Measurements from ENCODE around the gene TMEM151B. TPM values are rescaled to one million over a fixed set of nuclear protein-coding genes. Genes with fewer than 3 reads are reported as not detected.

Gene TMEM151B
- polyA plus RNA-seq: 0.22 and 1.3 TPM in 2 replicates

DNA sequence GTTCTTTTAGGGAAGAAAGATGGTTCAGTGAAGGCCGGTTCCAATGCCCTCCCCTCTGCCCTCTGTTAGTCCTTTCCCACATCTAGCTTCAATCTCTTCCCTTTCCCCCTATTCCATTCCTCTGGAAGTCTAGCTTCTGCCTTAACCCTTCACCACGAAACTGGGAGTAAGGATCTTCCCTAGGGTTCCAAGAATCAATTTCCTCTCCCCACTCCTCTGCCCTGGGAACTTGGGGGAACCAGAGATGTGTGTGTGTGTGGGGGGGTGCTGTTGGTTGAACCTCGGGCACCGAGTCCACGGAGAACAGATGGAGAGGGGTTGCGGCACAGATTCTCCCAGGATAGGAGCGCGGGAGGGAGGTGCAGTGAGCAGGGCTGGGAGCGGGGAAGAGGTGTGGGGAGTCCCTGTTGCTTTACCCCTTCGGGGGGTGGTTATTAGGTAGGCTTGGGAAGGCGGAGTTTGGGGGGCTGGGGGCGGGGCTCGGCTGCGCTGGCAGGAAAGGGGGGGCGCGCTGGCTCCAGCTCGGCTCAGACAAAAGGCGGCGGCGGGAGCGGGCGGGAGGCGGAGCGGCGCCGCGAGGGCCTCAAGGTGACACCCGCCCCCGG, at the start of gene TMEM151B:
Gene TMEM151B, plus strand, starts transcription at position 530 of the 605 bp plus-strand sequence. CDS start 293 bp downstream, outside the sequence.

DNA sequence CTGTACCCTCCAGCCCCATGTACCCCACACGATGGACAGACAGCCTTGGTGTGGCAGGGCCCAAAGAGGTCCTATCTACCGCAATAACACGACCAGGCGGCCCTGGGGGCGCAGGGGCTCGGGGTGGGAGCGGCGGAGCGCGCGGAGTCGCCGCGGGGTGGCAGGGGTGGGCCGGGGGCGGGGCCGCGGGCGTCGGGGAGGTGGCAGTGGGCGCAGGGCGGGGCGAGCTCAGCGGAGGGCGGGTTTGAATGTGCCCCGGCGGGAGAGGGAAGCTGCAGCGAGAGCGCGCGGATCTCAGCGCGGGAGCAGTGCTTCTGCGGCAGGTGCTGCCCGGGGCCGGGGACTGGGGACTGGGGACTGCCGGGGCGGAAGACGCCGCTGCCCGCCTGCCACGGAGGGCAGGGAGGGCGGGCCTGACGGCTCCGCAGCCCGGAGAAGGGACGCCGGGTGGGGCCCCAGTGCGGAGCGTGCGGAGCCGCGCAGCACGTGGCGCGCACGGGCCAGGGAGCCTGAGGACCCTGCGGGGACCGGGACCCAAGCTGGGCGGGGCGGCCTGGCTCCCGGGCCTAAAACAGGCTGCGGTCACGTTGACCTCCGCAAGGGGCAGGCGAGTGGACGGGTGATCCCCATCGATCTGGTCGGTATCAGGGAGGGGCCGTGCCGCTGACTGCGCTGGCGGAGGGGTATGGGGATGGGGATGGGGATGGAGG, 46.8 kb upstream of the TMEM151B start, which contains the start of gene SLC29A1:
Gene SLC29A1, plus strand, starts transcription at position 277 of the 710 bp plus-strand sequence. CDS start 3,719 bp downstream, outside the sequence.

DNA sequence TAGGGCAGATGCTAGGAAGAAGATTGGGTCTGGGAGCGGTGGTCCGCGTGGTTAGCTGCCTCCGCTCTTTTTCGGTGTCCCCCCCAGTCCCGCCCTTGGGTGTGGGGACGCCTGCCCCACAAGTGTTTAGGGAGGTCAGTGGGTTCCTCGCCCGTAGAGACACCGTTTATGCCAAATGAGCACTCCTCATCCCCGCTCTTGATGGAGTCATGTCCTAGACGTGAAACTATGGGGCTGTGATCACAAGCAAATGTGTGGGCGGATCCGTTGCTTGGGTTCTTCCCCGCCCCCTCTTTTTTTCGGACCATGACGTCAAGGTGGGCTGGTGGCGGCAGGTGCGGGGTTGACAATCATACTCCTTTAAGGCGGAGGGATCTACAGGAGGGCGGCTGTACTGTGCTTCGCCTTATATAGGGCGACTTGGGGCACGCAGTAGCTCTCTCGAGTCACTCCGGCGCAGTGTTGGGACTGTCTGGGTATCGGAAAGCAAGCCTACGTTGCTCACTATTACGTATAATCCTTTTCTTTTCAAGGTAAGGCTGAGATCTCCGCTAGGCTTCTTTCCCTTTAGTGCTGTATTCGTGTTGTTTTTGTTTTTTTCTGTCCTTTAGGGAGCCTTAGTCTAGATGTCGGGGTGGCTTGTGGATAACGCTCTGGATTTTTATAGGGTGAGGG, 23.4 kb upstream of the TMEM151B start, which contains the start of gene HSP90AB1:
Gene HSP90AB1, plus strand, starts transcription at position 439 of the 675 bp plus-strand sequence. CDS start 1,529 bp downstream, outside the sequence.

DNA sequence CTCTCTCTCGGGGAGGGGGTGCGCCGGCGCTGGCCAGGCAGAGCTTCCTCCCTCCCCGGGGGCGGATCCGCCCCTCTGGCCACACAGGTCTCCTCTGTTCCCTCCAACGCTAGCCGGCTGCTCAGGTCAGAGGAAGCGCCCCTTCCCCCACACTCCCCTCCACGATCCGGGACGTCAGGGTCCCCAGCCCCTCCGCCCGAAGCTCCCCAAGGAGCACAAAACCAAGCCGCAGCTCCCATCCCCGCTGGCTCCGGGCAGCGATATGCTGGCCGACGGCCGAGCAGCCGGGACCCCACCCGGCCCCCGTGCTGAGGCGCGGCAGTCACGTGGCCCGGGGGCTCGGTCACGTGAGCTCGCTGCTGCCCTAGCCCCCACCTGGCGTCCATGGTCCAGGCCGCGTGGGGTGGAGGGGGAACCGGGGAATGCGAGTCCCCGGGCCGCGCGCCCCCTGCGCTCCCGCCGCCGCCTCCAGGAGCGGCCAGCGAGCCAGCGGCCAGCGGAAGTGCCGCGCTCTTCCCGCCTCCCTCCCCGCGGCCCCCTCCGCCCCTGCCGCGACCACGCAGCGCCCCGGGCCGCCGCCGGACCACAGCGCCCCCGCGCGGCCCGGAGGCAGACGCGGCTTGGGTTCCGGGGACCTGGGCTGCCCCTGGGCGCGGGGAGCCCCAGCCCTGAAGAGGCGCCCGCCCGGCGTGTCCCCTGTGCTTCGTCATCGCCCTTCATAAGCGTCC, 13.1 kb upstream of the TMEM151B start, which contains the start of gene SLC35B2:
Gene SLC35B2, minus strand, starts transcription at position 504 of the 728 bp plus-strand sequence. Its CDS starts 118 bp downstream, at position 386.

DNA sequence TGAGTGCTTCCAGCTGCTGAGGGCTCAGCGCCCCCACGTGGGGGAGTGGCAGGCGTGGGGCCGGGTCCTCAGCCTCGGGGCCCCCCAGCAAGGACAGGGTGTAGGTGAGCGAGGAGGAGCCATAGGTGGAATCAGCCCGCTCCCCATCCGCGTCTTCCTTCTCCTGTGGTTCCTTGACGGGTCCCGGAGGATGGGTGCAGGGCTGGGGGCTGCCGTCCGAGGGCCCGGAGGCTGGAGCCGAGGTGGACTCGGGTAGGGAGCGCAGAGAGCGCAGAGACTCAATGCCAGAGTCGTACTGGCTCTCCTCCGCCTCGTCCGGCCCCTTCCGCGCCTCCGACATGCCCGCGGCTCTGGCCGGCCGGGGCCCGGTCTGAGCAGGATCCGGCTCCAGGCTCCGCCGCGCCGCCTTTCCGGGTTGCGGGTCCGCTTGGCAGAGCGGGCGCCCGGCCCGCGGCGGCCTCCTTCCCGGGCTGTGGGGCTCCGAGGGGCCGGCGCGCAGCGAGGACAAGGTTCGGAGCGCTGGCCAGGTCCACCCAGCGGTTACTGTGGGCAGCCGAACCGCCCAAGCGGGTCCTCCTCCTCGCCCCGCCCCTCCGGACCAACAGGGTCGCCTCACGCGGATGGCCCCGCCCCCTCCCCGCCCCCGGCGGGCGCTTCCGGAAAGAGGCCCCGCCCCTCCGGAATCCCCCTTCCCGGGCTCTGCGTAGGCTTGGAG, 5.1 kb upstream of the TMEM151B start, which contains the start of gene NFKBIE:
Gene NFKBIE, minus strand, starts transcription at position 545 of the 715 bp plus-strand sequence. Its CDS starts 205 bp downstream, at position 340.

DNA sequence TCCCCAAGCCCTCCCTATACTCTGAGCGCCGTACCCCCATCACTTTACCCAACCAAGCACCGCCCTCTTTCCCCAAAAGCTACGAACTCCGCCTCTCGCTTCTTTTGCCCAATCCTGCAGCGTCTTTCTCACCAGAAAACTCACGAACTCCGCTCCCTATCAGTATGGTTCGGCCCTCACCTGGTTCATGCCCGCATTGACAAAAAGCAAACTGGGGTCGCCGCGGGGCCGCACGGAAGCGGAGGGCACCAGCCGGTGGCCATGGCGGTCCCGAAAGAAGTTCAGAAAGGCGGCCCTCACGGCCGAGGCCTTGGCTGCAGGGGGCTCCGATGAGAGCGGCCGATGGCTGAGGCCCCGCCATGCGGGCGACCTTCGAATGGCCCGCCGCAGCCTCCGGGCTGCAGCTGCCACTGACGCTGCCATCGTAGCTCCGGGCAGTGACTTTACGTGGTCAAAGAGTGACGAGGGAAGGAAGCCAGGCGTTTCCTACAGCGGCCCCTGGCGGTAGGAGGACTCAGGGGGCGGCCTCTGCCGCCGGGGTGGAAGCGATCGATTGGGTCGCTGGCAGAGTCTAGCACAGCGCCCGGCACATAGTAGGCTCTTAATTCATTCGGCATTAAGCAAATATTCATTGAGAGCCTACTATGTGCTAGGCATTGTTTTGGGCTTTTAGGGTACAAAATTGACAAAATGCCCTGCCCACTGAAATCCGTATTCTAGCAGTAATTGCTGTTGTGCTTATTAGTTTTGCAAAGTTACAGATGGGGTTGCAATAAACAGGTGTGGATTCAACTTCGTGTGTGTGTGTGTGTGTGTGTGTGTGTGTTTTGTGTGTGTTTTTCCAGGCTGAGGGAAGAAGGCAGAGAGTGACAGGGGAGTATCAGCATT, 42.9 kb downstream of the TMEM151B start, which contains the start of gene AARS2:
Gene AARS2, minus strand, starts transcription at position 447 of the 888 bp plus-strand sequence. Its CDS starts 24 bp downstream, at position 423.

DNA sequence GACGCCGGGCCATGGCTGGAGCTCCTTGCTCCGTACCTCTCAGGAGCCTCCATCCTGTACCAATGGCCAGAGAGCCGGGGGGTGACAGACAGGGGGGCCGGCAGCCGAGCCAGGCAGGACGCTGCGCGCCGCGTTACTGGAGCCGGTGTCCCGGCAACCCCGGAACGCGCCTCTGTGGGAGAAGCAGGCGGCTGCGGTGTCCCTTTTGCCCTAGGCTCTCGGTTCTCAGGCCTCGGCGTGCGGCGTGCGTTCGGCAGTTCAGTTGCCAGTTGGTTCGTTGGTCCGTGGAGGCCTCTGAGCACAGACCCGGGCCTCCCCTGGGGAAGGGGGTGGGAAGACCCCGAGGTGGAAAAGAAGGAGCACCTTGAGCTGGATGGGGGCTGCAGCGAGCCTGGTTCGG, 72.2 kb downstream of the TMEM151B start, which contains the start of gene SPATS1:
Gene SPATS1, plus strand, starts transcription at position 162 of the 400 bp plus-strand sequence. CDS start 446 bp downstream, outside the sequence.

Other genes starting within 250 kb of the TMEM151B start
- 104 and 119 TPM in 2 replicates for gene MRPL14, start 143.0 kb upstream of the TMEM151B start, polyA plus RNA-seq
- 9.8 and 10.3 TPM in 2 replicates for gene TMEM63B, start 142.9 kb upstream of the TMEM151B start, polyA plus RNA-seq
- gene CAPN11, start 111.6 kb upstream of the TMEM151B start, polyA plus RNA-seq: not detected in 2 replicates
- gene MYMX, start 53.5 kb upstream of the TMEM151B start, polyA plus RNA-seq: not detected in 2 replicates
- gene SLC29A1, start 46.9 kb upstream of the TMEM151B start, polyA plus RNA-seq: 7.8 and 10.8 TPM in 2 replicates
- 2,006 and 2,207 TPM in 2 replicates for gene HSP90AB1, start 23.3 kb upstream of the TMEM151B start, polyA plus RNA-seq
- gene SLC35B2, start 12.9 kb upstream of the TMEM151B start, polyA plus RNA-seq: 5.6 and 7.6 TPM in 2 replicates
- gene NFKBIE, start 4.9 kb upstream of the TMEM151B start, polyA plus RNA-seq: 1.3 and 5.7 TPM in 2 replicates
- 0.73 and 0.74 TPM in 2 replicates for gene AARS2, start 42.9 kb downstream of the TMEM151B start, polyA plus RNA-seq
- gene SPATS1, start 72.2 kb downstream of the TMEM151B start, polyA plus RNA-seq: 0.22 TPM in 1 of 2 replicates, not detected in the other
- 15.6 and 16.9 TPM in 2 replicates for gene CDC5L, start 117.3 kb downstream of the TMEM151B start, polyA plus RNA-seq

All from Purkinje cell (primary cell).